T-cell (primary cell): ENCODE results near the gene AGXT. TPM values are rescaled to one million over a fixed set of nuclear protein-coding genes. Genes with fewer than 3 reads are reported as not detected.

ENCODE experiments used
- ATAC-seq, 4 experiments: fragments of 200-7000 bp in 3 of 4; fragments of 150-1000 bp in 1 of 4; cut with Tn5 transposase; replicated peaks in 1 of 4; 1 replicate in 3 of 4; 2 replicates in 1 of 4; pipeline ENCODE4 v1.10.0; 2021; ENCODE audit warnings: moderate library complexity in 3 of 4, mild to moderate bottlenecking in 2 of 4, moderate number of reproducible peaks in 1 of 4
- CTCF ChIA-PET, 2 donors: fragments of 300-600 bp; sonication (Branson Sonifier 250); formaldehyde crosslinking; loops; one replicate each; lab custom pipeline; 2022; ENCODE audit warnings: antibody characterized with exemption in 2 of 2; lab: Charles Lee
- POLR2A ChIA-PET, 2 donors: fragments of 300-600 bp; sonication (Branson Sonifier 250); formaldehyde crosslinking; loops; one replicate each; lab custom pipeline; 2022; ENCODE audit warnings: antibody characterized with exemption in 2 of 2; lab: Charles Lee
- DNase-seq, 35 experiments: peaks; one replicate each; pipeline versions ENCODE4 v3.0.0 to v3.0.0-alpha.2; 2013 to 2023
- H3K27ac ChIP-seq: one replicate; pipeline ENCODE4 v1.5.1; 2013; ENCODE audit warnings: low read length
- H3K27me3 ChIP-seq, 2 experiments: replicated peaks in 1 of 2; 1 replicate in 1 of 2; 2 replicates in 1 of 2; pipeline versions ENCODE4 v1.6.1 to v1.7.0; 2013; ENCODE audit warnings: low read length in 1 of 2, mixed read lengths in 1 of 2; ENCODE audit not compliant: control insufficient read depth in 2 of 2, insufficient read depth in 2 of 2; ENCODE audit errors: extremely low read depth in 1 of 2
- H3K36me3 ChIP-seq, 2 donors: 1 replicate in 1 of 2; 2 replicates in 1 of 2; pipeline versions ENCODE4 v1.6.1 to v1.7.0; 2013; ENCODE audit warnings: low read length in 1 of 2; ENCODE audit not compliant: control insufficient read depth in 2 of 2, insufficient read depth in 1 of 2; ENCODE audit errors: extremely low read depth in 1 of 2
- H3K4me1 ChIP-seq, 2 experiments: 1 replicate in 1 of 2; 2 replicates in 1 of 2; pipeline versions ENCODE4 v1.6.1 to v1.7.0; 2013; ENCODE audit warnings: low read length in 2 of 2, mixed read lengths in 1 of 2; ENCODE audit not compliant: insufficient read depth in 2 of 2, control insufficient read depth in 1 of 2; ENCODE audit errors: extremely low read depth in 1 of 2
- H3K4me3 ChIP-seq, 2 donors: 1 replicate in 1 of 2; 2 replicates in 1 of 2; pipeline versions ENCODE4 v1.5.1 to v1.7.0; 2013; ENCODE audit warnings: mild to moderate bottlenecking in 2 of 2, low read length in 1 of 2, moderate library complexity in 1 of 2; ENCODE audit not compliant: control insufficient read depth in 1 of 2; ENCODE audit errors: extremely low read depth in 1 of 2
- H3K9me3 ChIP-seq: 2 replicates; pipeline ENCODE4 v1.7.0; 2013
- H3K27ac Mint-ChIP-seq, 2 donors: one replicate each; pipeline ENCODE4 v1.8.0; 2020 to 2021; ENCODE audit warnings: mild to moderate bottlenecking in 2 of 2, mixed read lengths in 2 of 2
- H3K27me3 Mint-ChIP-seq, 2 donors: one replicate each; pipeline ENCODE4 v1.8.0; 2021 to 2022; ENCODE audit warnings: mixed read lengths in 2 of 2
- H3K36me3 Mint-ChIP-seq: one replicate; pipeline ENCODE4 v1.8.0; 2021; ENCODE audit warnings: mixed read lengths
- H3K4me1 Mint-ChIP-seq, 3 donors: one replicate each; pipeline ENCODE4 v1.8.0; 2020 to 2022; ENCODE audit warnings: mixed read lengths in 3 of 3, mild to moderate bottlenecking in 1 of 3
- H3K4me3 Mint-ChIP-seq, 3 donors: one replicate each; pipeline ENCODE4 v1.8.0; 2020 to 2022; ENCODE audit warnings: mild to moderate bottlenecking in 3 of 3, mixed read lengths in 3 of 3, moderate library complexity in 3 of 3
- H3K9me3 Mint-ChIP-seq, 3 donors: one replicate each; pipeline ENCODE4 v1.8.0; 2020 to 2022; ENCODE audit warnings: mixed read lengths in 3 of 3
- WGBS: methylation state at CpG from one replicate; pipeline ENCODE4 v1.1.5; 2013; ENCODE audit warnings: missing lambda C conversion rate; ENCODE audit not compliant: insufficient coverage; 5-methylcytosine and 5-hydroxymethylcytosine counted together
- total RNA-seq, 35 experiments: library from RNA in 6 of 35; stranded (reverse) in 6 of 35; fragments of 120-200 nt in 1 of 35; gene quantifications; one replicate each; pipeline versions ENCODE4 v1.2.1 to v1.2.4 and lab custom pipeline; 2013 to 2026

The AGXT gene
- total RNA-seq, 5 donors from 2014 or later (not counting 1 experiment from before 2014, with no cell fraction given): 0.41 to 0.88 (median 0.76) TPM; not detected in 2

- ChIA-PET CTCF (interaction anchor here in 1 of 2 donors (0.6 kb wide), 1 partner anchor 858 kb away, joined by 3 read pairs; no protein-coding TSS in a partner anchor), POLR2A (no interaction called here)
- H3K9me3 Mint-ChIP-seq: no peaks in the 10 kb centered on the region
Measured at GRCh38 chr2:240927390-240927781, 58.8 kb downstream of the AGXT start.

DNA sequence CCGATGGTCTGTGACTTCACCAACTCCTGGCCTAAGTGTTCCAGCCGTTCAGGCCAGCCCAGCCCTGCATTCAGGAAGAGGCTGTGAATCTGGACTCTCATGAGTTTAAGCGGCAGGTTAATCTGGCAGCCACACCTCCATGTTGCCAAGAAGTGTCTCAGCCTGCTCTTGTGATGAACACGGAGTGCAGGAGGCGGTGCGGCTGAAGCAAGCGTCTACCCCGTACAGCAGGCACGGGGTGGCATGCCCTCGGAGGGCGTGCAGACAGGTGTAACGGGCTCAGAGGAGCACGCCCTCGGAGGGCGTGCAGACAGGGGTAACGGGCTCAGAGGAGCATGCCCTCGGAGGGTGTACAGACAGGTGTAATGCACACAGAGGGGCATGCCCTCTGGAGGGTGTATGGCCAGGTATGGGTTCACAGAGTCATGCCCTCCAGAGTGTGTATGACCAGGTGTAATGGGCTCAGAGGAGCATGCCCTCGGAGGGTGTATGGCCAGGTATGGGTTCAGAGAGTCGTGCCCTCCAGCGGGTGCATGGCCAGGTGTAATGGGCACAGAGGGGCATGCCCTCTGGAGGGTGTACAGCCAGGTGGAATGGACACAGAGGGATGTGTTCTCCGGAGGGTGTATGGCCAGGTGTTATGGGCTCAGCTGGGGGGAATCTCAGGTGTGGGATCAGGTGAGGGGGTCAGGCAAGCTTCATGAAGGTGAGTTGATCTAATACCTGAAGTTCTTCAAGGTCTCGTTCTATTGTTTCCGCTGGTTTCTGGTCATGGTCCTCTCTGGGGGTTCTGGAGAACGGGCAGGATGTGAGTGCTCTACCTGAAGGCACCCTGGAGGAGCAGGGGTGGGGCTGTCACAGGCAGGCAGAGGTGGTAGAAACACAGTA is 60.1 kb downstream of the AGXT start:
- DNase-seq: peak in 1 of 35 experiments; percentile 3

More at GRCh38 chr2:240927390-240927781, 58.8 kb downstream of the AGXT start:
- Histone ChIP-seq H3K27ac (no peak overlapping the region), H3K4me1 (no peaks in the 10 kb centered on the region), H3K9me3 (no peaks in the 10 kb centered on the region), H3K36me3 (no peaks in the 10 kb centered on the region), H3K4me3 (no peak overlapping the region), H3K27me3 (peaks cover 0 to 31% of the 10 kb centered on the region in 2 experiments)
- no peak for ATAC-seq
- no peaks in the 10 kb centered on the region for H3K4me1 Mint-ChIP-seq
- no peaks in the 10 kb centered on the region for H3K36me3 Mint-ChIP-seq
- peaks cover 0 to 6% of the 10 kb centered on the region in 2 donors for H3K27me3 Mint-ChIP-seq
- WGBS: no CpG with 5 or more reads among the region's 7 CpGs
- no peak overlapping the region for H3K27ac Mint-ChIP-seq
- no peak for DNase-seq
- H3K4me3 Mint-ChIP-seq: no peak overlapping the region

DNA sequence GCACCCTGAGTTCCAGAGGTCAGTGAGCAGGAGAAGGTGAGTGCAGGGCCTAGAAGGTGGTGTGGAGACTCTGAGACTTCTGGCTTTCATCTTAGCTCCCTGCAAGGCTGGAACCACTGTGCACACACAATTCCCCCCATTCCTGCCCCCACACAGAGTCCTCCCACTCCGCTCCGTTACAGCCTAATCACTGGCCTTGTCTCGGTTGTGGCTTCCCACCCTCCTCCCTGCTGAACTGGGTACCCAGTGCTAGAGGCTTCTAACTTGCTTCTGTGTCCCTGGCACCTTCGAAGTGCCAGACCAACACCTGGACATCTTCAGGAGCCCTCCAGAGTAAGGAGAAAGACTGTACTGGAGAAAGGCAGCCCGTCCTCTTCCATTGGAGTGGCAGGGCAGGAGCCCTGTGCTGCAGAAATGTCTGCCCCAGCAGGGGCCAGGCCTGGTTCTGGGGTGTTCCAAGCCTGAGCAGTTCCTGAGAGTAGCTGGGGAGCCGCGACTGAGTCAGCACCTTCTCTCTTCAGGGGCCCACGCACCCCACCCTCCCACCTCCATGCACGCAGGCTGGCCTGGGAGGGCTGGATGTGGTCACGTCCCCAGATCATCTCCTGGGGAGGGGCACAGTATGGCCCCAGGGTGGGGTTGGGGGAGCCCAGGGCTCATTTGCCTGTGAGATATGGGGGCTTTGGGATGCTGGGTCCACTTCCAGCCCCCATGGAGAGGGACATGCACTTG is 60.9 kb downstream of the AGXT start:
- Histone ChIP-seq H3K36me3 (no peaks in the 10 kb centered on the region), H3K9me3 (no peaks in the 10 kb centered on the region), H3K27me3 (peaks cover 0 to 40% of the 10 kb centered on the region in 2 experiments), H3K4me3 (no peak overlapping the region), H3K27ac (no peak overlapping the region), H3K4me1 (no peaks in the 10 kb centered on the region)
- peaks cover 0 to 6% of the 10 kb centered on the region in 2 donors for H3K27me3 Mint-ChIP-seq
- no peak overlapping the region for H3K4me3 Mint-ChIP-seq
- H3K36me3 Mint-ChIP-seq: no peaks in the 10 kb centered on the region
- no peaks in the 10 kb centered on the region for H3K9me3 Mint-ChIP-seq
- no peak for ATAC-seq
- no peaks in the 10 kb centered on the region for H3K4me1 Mint-ChIP-seq
- DNase-seq: peak in 1 of 35 experiments; percentile 17
- WGBS: 56% methylated on average over 5 of the region's 10 CpGs
- ChIA-PET CTCF (no interaction called here), POLR2A (no interaction called here)
- H3K27ac Mint-ChIP-seq: no peak overlapping the region

More for the DNA sequence above, 60.1 kb downstream of the AGXT start:
- ATAC-seq: no peak
- Mint-ChIP-seq H3K36me3 (no peaks in the 10 kb centered on the region), H3K27me3 (peaks cover 0 to 6% of the 10 kb centered on the region in 2 donors), H3K4me3 (no peak overlapping the region), H3K27ac (no peak overlapping the region), H3K9me3 (no peaks in the 10 kb centered on the region), H3K4me1 (no peaks in the 10 kb centered on the region)
- H3K27ac ChIP-seq: no peak overlapping the region
- peaks cover 0 to 40% of the 10 kb centered on the region in 2 experiments for H3K27me3 ChIP-seq
- 87% methylated on average over 24 of the region's 24 CpGs for WGBS
- no peaks in the 10 kb centered on the region for H3K36me3 ChIP-seq
- H3K4me1 ChIP-seq: no peaks in the 10 kb centered on the region
- H3K4me3 ChIP-seq: no peak overlapping the region
- no peaks in the 10 kb centered on the region for H3K9me3 ChIP-seq
- POLR2A ChIA-PET: no interaction called here
- CTCF ChIA-PET: no interaction called here

Other genes with a start within 250 kb of the AGXT start
- 10 to 100 TPM in 3 of 5 donors, 1 to 10 TPM in 2; 6.2 to 16.2 (median 10.4) TPM for gene GPR35, start 243.3 kb upstream of the AGXT start, total RNA-seq
- not detected for gene AQP12B, start 185.9 kb upstream of the AGXT start, total RNA-seq
- gene AQP12A, start 177.0 kb upstream of the AGXT start, total RNA-seq: not detected
- gene KIF1A, start 48.6 kb upstream of the AGXT start, total RNA-seq: under 1 TPM in 3 of 5 donors, not detected in 2; 0.43 to 0.58 (median 0.51) TPM
- not detected for gene MAB21L4, start 27.3 kb downstream of the AGXT start, total RNA-seq
- not detected for gene CROCC2, start 37.5 kb downstream of the AGXT start, total RNA-seq
- 10 to 100 TPM; 37.7 to 82.5 (median 69.4) TPM for gene SNED1, start 129.8 kb downstream of the AGXT start, total RNA-seq
- gene MTERF4, start 233.5 kb downstream of the AGXT start, total RNA-seq: 100 to 1,000 TPM in 4 of 5 donors, 10 to 100 TPM in 1; 78.7 to 171 (median 109) TPM